Measurements from ENCODE around the gene COPS7A.

Gene COPS7A

GRCh38 chr12:6777386-6777785 is 53.5 kb downstream of the COPS7A start:
- no peak for DNase-seq
- in situ Hi-C loops (cut with MboI; ENCODE audit: low pct_unique_long_range_greater_than_20kb, low sequenced_read_pairs), result no loop called here

- in situ Hi-C loops (cut with MboI; ENCODE audit: low pct_unique_long_range_greater_than_20kb, low sequenced_read_pairs), result no loop called here
- no peak for DNase-seq
Measured at GRCh38 chr12:6778217-6778573, 54.3 kb downstream of the COPS7A start.

- DNase-seq, result peak; percentile 97
- in situ Hi-C loops (cut with MboI; ENCODE audit: low pct_unique_long_range_greater_than_20kb, low sequenced_read_pairs), result no loop called here
Measured at GRCh38 chr12:6778574-6779550, 55.0 kb downstream of the COPS7A start.

- in situ Hi-C loops (cut with MboI; ENCODE audit: low pct_unique_long_range_greater_than_20kb, low sequenced_read_pairs), result no loop called here
- peak; percentile 13 for DNase-seq
Measured at GRCh38 chr12:6779708-6780432, 56.0 kb downstream of the COPS7A start.

- in situ Hi-C loops (cut with MboI; ENCODE audit: low pct_unique_long_range_greater_than_20kb, low sequenced_read_pairs), result no loop called here
Measured at GRCh38 chr12:6780573-6780972, 56.7 kb downstream of the COPS7A start.

More at GRCh38 chr12:6780573-6780972, 56.7 kb downstream of the COPS7A start:
- DNase-seq, result no peak
